SU-DHL-6 (cell line): ENCODE data around the gene RGL2.

Experiments
- EZH2phosphoT487 ChIP-seq: fragments of 200-600 bp; sonication (generic), shearing (Covaris generic); conservative IDR thresholded peaks from 2 replicates; pipeline ENCODE4 v1.6.1; 2018; ENCODE audit warnings: mild to moderate bottlenecking, antibody characterized with exemption, low read length, moderate library complexity, mixed read lengths
- TF ChIP-seq, protein P1 (sequence below): fragments of 200-600 bp; sonication (generic); IDR thresholded peaks from one replicate; pipeline ENCODE4 v1.5.1; 2017; ENCODE audit warnings: antibody characterized with exemption, mild to moderate bottlenecking, low read length, moderate library complexity; ENCODE audit not compliant: insufficient read depth, poor library complexity, severe bottlenecking

DNA sequence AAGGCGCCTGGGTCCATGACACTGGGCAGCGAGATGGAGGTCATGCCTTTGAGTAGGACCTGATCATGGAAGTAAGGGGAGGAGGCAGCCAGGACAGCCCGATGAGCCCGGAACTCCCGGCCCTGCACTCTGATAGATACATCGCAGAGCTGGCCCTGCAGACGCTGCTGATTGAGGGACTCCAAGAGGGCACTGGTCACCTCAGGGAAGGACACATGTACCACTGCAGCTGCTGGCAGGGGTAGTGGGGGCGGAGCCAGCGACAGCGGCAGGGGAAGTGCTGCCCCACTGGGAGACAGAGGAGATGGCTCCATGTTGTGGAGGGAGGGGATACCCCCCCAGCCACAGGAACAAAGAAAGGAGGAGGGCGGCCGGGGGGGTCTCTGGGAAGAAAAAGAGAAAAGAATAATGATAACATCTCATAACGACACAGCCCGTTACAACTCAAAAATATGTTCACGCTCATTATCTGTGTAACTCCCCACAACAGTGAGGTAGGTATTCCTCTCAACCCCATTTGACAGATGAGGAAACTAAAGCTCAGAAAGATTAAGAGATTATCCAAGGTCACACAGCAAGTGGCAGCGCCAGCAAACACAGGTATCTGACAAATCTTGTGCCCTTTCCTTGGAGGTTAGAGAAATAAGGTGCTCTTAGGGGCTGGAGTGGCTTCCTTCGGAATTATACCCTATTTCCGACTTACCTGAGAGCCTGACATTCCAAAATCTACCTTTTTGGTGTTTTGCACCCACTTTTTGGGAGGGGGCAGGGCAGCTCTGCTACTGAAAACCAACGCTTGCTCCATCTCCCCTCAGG lies 18.1 kb upstream of the RGL2 start:
- TF ChIP-seq, protein P1, sequence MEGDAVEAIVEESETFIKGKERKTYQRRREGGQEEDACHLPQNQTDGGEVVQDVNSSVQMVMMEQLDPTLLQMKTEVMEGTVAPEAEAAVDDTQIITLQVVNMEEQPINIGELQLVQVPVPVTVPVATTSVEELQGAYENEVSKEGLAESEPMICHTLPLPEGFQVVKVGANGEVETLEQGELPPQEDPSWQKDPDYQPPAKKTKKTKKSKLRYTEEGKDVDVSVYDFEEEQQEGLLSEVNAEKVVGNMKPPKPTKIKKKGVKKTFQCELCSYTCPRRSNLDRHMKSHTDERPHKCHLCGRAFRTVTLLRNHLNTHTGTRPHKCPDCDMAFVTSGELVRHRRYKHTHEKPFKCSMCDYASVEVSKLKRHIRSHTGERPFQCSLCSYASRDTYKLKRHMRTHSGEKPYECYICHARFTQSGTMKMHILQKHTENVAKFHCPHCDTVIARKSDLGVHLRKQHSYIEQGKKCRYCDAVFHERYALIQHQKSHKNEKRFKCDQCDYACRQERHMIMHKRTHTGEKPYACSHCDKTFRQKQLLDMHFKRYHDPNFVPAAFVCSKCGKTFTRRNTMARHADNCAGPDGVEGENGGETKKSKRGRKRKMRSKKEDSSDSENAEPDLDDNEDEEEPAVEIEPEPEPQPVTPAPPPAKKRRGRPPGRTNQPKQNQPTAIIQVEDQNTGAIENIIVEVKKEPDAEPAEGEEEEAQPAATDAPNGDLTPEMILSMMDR: no peak
- TF ChIP-seq EZH2phosphoT487: no peak
